B cell (primary cell): ENCODE results near the gene ZNF608. TPM values are rescaled to one million over a fixed set of nuclear protein-coding genes. Genes with fewer than 3 reads are reported as not detected.
A peak's percentile ranks its signal among the peaks of the same experiment; 100 is the strongest.

Experiments
- ATAC-seq: fragments of 200-7000 bp; cut with Tn5 transposase; one replicate; pipeline ENCODE4 v1.10.0; 2021; ENCODE audit warnings: low read depth, mild to moderate bottlenecking, moderate number of reproducible peaks, moderate library complexity
- CTCF ChIA-PET: fragments of 350-600 bp; sonication (Branson Sonifier 250); formaldehyde crosslinking; loops from one replicate; lab custom pipeline; 2021; ENCODE audit warnings: antibody characterized with exemption, inconsistent platforms; lab: Charles Lee
- POLR2A ChIA-PET: fragments of 350-600 bp; sonication (Branson Sonifier 250); formaldehyde crosslinking; loops from one replicate; lab custom pipeline; 2021; ENCODE audit warnings: antibody characterized with exemption; lab: Charles Lee
- DNase-seq: peaks from one replicate; pipeline ENCODE4 v3.0.0; 2013
- H2AFZ ChIP-seq: 2 replicates; pipeline ENCODE4 v1.6.1; 2012; ENCODE audit warnings: mild to moderate bottlenecking, low read depth, low read length; ENCODE audit not compliant: insufficient read depth, poor library complexity, severe bottlenecking
- H3K27ac ChIP-seq, 2 donors: 1 replicate in 1 of 2; 2 replicates in 1 of 2; pipeline ENCODE4 v1.5.1; 2012 to 2013; ENCODE audit warnings: low read length in 2 of 2, mild to moderate bottlenecking in 2 of 2, moderate library complexity in 1 of 2
- H3K27me3 ChIP-seq, 4 experiments: fragments of 200-600 bp in 1 of 4; sonication (generic) in 1 of 4; replicated peaks in 1 of 4; 1 replicate in 2 of 4; 2 replicates in 2 of 4; pipeline versions ENCODE4 v1.6.1 to v1.7.0; 2013 to 2016; ENCODE audit warnings: low read length in 3 of 4, mild to moderate bottlenecking in 2 of 4, mixed read lengths in 1 of 4, moderate library complexity in 1 of 4; ENCODE audit not compliant: insufficient read depth in 4 of 4, control insufficient read depth in 3 of 4; ENCODE audit errors: control extremely low read depth in 1 of 4
- H3K36me3 ChIP-seq, 2 experiments: replicated peaks in 1 of 2; 1 replicate in 1 of 2; 2 replicates in 1 of 2; pipeline versions ENCODE4 v1.6.1 to v1.7.1; 2013; ENCODE audit warnings: low read length in 1 of 2; ENCODE audit not compliant: insufficient read depth in 2 of 2, control insufficient read depth in 1 of 2; ENCODE audit errors: control extremely low read depth in 1 of 2, extremely low read depth in 1 of 2
- H3K4me1 ChIP-seq, 2 donors: fragments of 200-600 bp in 1 of 2; sonication (generic) in 1 of 2; 1 replicate in 1 of 2; 2 replicates in 1 of 2; pipeline versions ENCODE4 v1.5.1 to v1.6.1; 2013 to 2017; ENCODE audit warnings: low read length in 2 of 2; ENCODE audit not compliant: control insufficient read depth in 2 of 2, insufficient read depth in 2 of 2
- H3K4me2 ChIP-seq: replicated peaks from 2 replicates; pipeline ENCODE3; 2012; ENCODE audit warnings: mild to moderate bottlenecking, low read depth, low read length; ENCODE audit not compliant: poor library complexity, severe bottlenecking
- H3K4me3 ChIP-seq, 5 experiments: fragments of 200-600 bp in 1 of 5; sonication (generic) in 1 of 5; 1 replicate in 3 of 5; 2 replicates in 2 of 5; pipeline versions ENCODE4 v1.5.1 to v1.7.0; 2011 to 2016; ENCODE audit warnings: low read length in 4 of 5, mild to moderate bottlenecking in 4 of 5, low read depth in 2 of 5, control low read depth in 1 of 5, moderate library complexity in 1 of 5; ENCODE audit not compliant: insufficient read depth in 1 of 5; ENCODE audit errors: control extremely low read depth in 1 of 5, extremely low read depth in 1 of 5
- H3K79me2 ChIP-seq: fragments of 200-600 bp; sonication (generic); one replicate; pipeline ENCODE4 v1.6.0; 2016; ENCODE audit warnings: low read length; ENCODE audit not compliant: control insufficient read depth, insufficient read depth
- H3K9ac ChIP-seq: fragments of 200-600 bp; sonication (generic); 2 replicates; pipeline ENCODE4 v1.6.1; 2017; ENCODE audit warnings: mild to moderate bottlenecking, low read length, moderate library complexity
- H3K9me3 ChIP-seq, 3 donors: one replicate each; pipeline versions ENCODE4 v1.6.1 to v1.7.1; 2013; ENCODE audit warnings: low read length in 2 of 3; ENCODE audit not compliant: control insufficient read depth in 2 of 3, insufficient read depth in 1 of 3; ENCODE audit errors: control extremely low read depth in 1 of 3
- H4K20me1 ChIP-seq: 2 replicates; pipeline ENCODE4 v1.6.0; 2012; ENCODE audit warnings: mild to moderate bottlenecking, low read length; ENCODE audit not compliant: insufficient read depth, control insufficient read depth, poor library complexity, severe bottlenecking
- H3K27ac Mint-ChIP-seq: one replicate; pipeline ENCODE4 v1.8.0; 2021; ENCODE audit warnings: mixed read lengths
- H3K27me3 Mint-ChIP-seq: one replicate; pipeline ENCODE4 v1.8.0; 2021; ENCODE audit warnings: mixed read lengths
- H3K4me1 Mint-ChIP-seq: one replicate; pipeline ENCODE4 v1.8.0; 2021; ENCODE audit warnings: mixed read lengths
- H3K4me3 Mint-ChIP-seq: one replicate; pipeline ENCODE4 v1.8.0; 2021; ENCODE audit warnings: mixed read lengths
- H3K9me3 Mint-ChIP-seq: one replicate; pipeline ENCODE4 v1.8.0; 2022; ENCODE audit warnings: mixed read lengths; ENCODE audit not compliant: insufficient read depth
- CTCF ChIP-seq: fragments of 200-600 bp; IDR thresholded peaks from one replicate; pipeline ENCODE4 v1.8.0; 2022; ENCODE audit warnings: antibody characterized with exemption, mild to moderate bottlenecking
- EZH2 ChIP-seq: IDR thresholded peaks from 2 replicates; pipeline ENCODE4 v1.6.1; 2012; ENCODE audit warnings: borderline replicate concordance, low read depth, mild to moderate bottlenecking, moderate library complexity, low read length; ENCODE audit not compliant: insufficient read depth, poor library complexity, severe bottlenecking
- WGBS: methylation state at CpG from one replicate; pipeline ENCODE4 v1.1.5; 2013; ENCODE audit warnings: missing lambda C conversion rate; ENCODE audit not compliant: insufficient coverage; 5-methylcytosine and 5-hydroxymethylcytosine counted together
- intact Hi-C: fragments of 100-400 bp; cut with micrococcal nuclease; formaldehyde crosslinking; loops from one replicate; pipeline ENCODE4 v1.10.0; 2022
- polyA plus RNA-seq: library from polyadenylated mRNA; depleted of rRNA; stranded (reverse); fragments of >200 nt; gene quantifications from 2 replicates; pipeline ENCODE4 v1.2.3, GENCODE V29; 2012
- total RNA-seq, 2 donors: library from RNA; stranded (reverse); fragments of 120-200 nt in 1 of 2; gene quantifications; 1 replicate in 1 of 2; 2 replicates in 1 of 2; pipeline versions ENCODE4 v1.2.3 to v1.2.4, GENCODE V29; 2013 to 2022

The ZNF608 gene
- total and polyA plus RNA-seq, 2 donors (not counting 1 experiment from before 2014, with no cell fraction given) = 8.5 to 17.4 TPM

GRCh38 chr5:124747791-124748686, 1.6 kb upstream of the ZNF608 start:
- no peak overlapping the region for H3K4me3 Mint-ChIP-seq
- H3K4me3 ChIP-seq = peak overlapping the region; percentile 58 to 89 (median 72)
- peaks cover 34 to 51% of the 10 kb centered on the region in 2 donors for H3K4me1 ChIP-seq
- ChIA-PET CTCF (interaction anchor here (0.6 to 3.6 kb wide), 26 partner anchors 10 to 810 kb away, joined by 3 to 30 read pairs (median 4); no protein-coding TSS in a partner anchor), POLR2A (interaction anchor here (0.6 to 1.9 kb wide), 20 partner anchors 18 to 608 kb away, joined by 3 to 12 read pairs (median 4); no protein-coding TSS in a partner anchor)
- H2AFZ ChIP-seq = peak overlapping the region; percentile 71
- no peaks in the 10 kb centered on the region for H3K27me3 Mint-ChIP-seq
- DNase-seq (peak; percentile 90), ATAC-seq (peak; percentile 71)
- H3K4me1 Mint-ChIP-seq = peaks cover 20% of the 10 kb centered on the region
- no peaks in the 10 kb centered on the region for H3K9me3 ChIP-seq
- no peaks in the 10 kb centered on the region for H4K20me1 ChIP-seq
- no peaks in the 10 kb centered on the region for H3K9me3 Mint-ChIP-seq
- H3K27ac ChIP-seq = peak overlapping the region; percentile 90 to 93
- peak overlapping the region; percentile 70 for H3K9ac ChIP-seq
- H3K4me2 ChIP-seq = peak overlapping the region; percentile 83
- WGBS = 0% methylated on average over 3 of the region's 17 CpGs
- no peak for TF ChIP-seq CTCF
- TF ChIP-seq EZH2 = no peak
- peak overlapping the region; percentile 99 for H3K27ac Mint-ChIP-seq
- peaks cover 0 to 18% (median 0%) of the 10 kb centered on the region in 4 experiments for H3K27me3 ChIP-seq
- H3K36me3 ChIP-seq = no peaks in the 10 kb centered on the region
- intact Hi-C loops = loop anchor here (1.0 to 10.0 kb wide), 11 partner anchors 13 to 691 kb away; no protein-coding TSS in a partner anchor
- H3K79me2 ChIP-seq = peaks cover 24% of the 10 kb centered on the region
